Stimulated activated CD4-positive, alpha-beta T cell treated with anti-CD3 and anti-CD28 coated beads, Interleukin-1b, Interleukin-23, amount 100 ng/mL, for 1 hour (primary cell): ENCODE results near the gene LDB2.

Source experiments
- DNase-seq, 2 donors: peaks; one replicate each; pipeline ENCODE4 v3.0.0-alpha.2; 2020; ENCODE audit warnings: low read depth in 2 of 2

The LDB2 gene

DNA sequence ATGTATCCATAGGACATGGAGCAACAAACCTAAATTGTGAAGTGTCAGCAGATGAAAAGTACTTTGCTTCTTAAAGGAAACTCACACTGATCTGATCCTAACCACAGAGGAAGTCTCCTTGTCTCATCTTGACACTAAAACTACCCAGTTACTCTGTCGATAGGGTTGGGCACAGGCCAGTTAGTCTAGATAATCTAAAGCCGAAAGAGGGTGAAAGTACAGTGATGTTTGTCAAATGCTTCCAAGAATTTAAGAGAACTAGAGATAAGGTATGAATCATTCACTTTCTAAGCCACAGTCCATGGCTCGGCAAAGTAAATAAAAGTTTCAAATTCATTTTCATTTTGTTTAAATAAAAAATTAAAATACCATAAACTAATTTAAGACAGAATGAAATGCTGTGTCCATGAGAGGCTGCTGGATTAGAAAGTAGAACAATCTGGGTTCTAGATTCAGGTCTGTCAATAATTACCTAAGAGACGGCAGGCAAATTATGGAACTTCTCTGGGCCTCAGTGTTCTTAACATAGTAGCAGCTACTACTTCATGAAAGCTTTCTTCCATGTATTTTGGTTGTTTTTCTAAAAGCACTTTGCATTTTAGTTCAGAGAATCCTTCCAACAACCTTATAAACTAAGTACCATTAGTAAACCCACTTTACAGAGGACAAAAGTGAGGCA is 176.7 kb downstream of the LDB2 start:
- DNase-seq = no peak

DNA sequence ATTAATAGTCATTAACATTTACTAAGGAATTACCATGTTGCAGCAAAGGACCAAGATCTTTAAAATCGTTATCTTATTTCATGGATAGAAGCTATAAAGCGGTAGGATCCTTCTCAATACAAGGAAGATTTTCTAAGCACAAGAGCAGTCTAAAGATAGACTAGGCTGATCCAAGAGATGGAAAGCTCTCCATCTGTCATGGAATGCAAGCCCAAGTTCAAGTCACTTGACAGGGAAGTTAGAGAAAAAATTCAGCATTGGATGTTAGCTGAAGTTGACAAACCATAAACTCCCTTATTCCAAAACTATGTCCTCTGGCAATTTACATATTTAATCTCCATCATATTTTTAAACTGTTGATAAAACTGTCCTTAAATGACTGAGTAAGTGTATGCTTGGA is 177.7 kb downstream of the LDB2 start:
- DNase-seq = no peak

DNA sequence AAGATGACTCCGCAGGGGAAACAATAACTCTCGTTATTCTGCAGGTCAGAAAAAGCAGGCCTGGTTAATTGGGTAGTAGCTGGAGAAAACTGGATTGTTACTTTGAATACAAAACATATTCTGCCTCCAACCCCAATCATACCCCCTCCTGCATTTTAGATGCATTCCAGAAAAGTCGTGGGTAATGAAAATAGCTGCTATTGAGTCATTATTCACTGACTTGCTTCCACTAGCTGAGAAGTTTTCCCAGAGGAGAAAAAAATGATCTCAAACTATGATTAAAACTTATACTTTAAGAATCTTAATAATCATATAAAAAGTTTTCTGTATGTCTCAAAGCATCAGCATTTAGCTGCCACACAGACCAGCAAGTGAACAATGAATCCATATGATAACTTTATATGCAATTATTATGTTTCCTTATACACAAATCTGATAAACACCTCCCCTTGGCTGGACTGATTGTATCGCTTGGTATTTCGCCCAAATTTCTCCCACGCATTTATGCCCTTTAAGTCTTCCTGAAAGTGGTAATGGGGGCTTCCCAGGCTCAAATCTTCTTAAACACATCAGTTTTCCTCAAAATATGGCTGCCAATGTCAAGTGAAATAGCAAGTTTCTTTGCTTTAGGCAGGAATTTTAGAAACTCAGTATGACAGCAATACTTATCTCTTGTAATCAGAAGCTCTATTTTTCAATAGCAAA is 181.0 kb downstream of the LDB2 start:
- DNase-seq = no peak

- no peak for DNase-seq
Measured at GRCh38 chr4:16715482-16715881, 183.0 kb downstream of the LDB2 start.

GRCh38 chr4:16714191-16714590 is 184.3 kb downstream of the LDB2 start:
- DNase-seq = no peak

- DNase-seq = no peak
Measured at GRCh38 chr4:16713696-16714095, 184.7 kb downstream of the LDB2 start.

DNA sequence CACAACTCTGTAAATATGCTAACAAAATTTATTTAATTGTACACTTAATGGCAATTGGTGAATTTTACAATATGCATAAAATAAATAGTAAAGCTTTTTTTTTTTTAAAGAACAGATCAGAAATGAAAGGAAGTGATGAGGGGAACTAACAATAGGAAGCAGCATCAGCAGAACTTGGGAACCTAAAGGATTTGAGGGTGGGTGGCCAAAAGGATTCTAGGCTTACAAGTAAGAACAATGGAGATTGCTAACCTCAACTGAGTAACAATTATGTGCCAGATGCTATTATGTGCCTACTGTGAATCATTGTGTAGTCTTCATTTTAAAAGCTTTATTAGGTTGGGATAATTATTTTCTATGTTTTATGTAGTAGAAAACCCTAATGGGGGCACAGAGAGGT is 185.2 kb downstream of the LDB2 start:
- DNase-seq = no peak

GRCh38 chr4:16710198-16710597 is 188.2 kb downstream of the LDB2 start:
- no peak for DNase-seq

DNA sequence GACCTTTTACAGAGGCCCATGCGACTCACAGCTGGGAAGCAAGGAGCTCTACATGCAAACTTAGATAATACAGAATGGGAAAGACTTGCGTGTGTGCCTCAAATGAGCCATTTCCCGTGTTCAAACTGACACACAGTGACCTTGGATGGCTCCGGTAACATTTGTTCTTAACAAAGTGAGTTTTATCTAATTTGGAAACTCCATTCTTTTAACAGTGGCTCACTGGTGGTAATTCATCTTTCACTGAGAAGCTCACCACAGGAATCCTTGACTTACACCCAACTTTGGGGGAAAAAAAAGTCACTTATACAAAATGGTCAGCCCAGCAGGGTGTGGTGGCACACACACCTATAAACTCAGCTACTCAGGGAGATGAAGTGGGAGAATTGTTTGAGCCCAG is 190.6 kb downstream of the LDB2 start:
- DNase-seq = no peak

DNA sequence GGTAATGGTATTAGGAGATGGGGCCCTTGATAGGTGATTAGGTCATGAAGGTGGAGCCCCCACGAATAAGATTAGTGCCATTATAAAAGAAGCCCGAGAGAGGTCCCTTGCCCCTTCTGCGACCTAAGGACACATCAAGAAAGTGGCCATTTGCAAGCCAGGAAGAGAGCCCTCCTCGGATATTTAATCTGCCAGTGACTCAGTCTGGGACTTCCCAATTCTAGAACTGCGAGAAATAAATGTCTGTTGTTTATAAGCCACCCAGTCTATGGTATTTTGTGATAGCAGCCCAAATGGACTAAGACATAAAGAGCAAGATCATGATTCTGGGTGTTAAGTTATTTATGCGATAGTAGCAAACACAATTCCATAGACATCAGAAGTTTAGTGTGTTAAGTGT is 192.2 kb downstream of the LDB2 start:
- no peak for DNase-seq

GRCh38 chr4:16705341-16705740 is 193.1 kb downstream of the LDB2 start:
- DNase-seq = no peak

DNA sequence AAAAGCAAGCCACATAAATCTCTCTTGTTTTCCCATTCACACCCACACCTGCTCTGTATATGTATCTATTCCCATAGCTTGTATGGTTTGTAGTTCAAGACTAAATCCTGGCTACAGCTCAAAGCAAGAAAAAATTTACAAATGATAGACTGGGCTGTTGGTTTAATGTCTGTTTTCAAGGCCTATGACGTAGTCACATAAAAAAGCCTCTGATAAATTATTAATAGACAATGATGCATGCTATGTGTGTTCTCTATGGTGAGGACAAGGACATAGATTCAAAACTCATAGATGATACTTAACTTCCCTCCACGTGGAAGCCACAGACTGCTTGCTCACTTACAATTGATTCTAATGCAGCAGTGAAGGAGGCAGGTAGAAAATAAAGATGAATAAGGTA is 194.0 kb downstream of the LDB2 start:
- DNase-seq = no peak

DNA sequence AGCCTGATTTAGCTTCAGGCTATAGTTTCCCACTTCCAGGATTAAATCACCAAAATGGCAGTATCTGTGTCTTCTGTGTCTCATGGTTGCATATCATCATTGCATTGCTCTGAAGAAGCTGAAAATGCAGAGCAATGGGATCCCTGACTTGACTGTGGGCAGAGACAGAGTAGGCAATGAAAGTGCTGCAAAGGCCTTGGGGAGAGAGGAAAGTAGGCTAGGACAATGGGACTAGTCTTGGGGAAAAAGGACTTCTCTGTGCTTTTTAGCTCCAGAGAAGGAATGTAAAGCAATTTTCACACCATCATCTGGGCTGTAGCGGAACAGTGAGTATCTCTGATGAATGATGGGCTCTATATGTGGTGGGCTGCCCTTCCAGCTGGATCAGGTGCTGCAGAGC is 202.5 kb downstream of the LDB2 start:
- no peak for DNase-seq

DNA sequence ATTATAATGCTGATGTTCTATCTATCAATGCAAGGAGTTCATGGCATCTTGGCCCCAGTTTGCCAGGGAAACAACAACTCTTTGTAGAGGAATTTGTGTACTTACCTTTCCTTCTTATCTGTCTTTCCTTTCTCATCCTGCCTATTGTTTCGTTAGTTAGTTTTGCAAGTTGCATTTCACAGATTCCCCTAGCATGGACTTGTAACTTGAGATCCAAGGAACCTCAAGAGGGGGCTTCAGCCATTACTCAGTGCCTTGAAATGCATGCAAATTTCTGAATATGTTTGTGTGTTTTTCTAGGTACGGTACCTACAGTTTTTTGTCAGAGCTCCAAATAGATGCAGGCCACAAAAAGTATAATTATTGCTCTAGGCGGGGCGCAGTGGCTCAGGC is 203.6 kb downstream of the LDB2 start:
- no peak for DNase-seq

DNA sequence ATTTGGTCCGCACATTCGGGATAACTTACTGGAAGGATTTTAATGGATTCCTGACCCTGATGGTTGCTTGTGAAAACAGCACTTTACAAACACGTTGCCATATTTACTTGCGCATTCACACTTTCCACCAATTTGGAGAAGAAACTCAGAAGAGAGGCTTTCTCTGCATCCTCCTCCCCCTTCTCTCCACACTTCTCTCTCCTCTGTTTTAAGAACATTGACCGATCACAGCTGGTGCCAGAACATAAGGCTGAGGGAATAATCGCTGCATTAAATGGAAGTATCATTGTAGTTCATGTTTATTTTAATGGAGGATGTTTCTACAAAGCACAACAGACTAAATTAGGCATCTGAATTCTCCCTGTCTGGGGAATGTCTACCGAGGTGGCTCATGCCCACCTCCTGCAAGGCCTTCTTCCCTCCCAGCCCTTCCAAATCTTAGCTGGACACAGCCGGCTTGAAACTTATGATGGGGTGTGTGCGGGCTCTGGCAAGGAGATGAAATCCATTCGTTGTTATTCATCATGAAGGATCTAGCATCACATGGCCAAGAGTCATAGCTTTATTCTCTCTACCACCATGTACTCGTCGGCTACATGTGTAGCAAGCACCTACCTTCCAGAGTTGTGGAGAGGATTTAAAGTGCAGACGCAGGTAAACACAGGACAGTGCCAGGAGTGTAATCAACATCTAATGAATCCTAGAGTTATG is 204.1 kb downstream of the LDB2 start:
- no peak for DNase-seq

DNA sequence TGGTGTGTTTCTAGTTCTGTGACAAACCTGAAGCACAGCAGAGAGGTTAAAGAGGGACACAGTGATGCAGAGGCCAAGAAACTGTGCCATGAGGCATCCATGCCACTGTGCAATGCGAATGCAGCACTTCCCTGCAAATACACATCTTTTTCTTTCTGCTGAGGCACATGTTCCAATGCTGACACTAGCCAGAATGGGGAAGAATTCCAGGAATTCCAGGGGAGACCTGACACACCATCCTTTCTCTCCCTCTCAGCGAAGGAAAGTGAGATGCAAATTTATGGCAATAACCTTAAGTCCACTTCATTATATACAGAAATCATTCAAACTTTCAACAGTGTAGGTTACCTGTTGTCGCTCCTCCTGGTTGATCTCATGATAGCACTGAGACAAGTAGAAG is 204.8 kb downstream of the LDB2 start:
- no peak for DNase-seq

DNA sequence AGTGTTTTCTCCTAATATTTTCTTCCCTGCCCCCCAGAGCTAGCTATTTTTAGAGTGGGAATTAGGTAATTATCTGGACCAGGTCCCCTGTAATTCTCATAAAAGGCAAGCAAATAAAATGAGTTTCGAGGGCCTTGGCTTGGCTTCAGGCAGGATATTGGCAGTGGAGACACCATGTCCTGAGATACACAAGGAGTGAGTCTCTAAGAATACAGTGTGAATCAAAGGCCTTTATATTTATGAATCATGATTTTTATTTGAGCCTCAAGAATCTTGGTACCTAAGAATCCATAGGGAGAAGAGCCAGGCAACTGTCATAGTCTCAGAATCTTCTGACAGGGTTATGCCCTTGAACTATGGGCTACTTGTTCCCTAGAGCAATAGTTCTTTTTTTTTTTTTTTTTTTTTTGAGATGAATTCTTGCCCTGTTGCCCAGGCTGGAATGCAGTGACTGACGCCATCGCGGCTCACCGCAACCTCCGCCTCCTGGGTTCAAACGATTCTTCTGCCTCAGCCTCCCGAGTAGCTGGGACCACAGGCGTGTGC is 205.4 kb downstream of the LDB2 start:
- no peak for DNase-seq

DNA sequence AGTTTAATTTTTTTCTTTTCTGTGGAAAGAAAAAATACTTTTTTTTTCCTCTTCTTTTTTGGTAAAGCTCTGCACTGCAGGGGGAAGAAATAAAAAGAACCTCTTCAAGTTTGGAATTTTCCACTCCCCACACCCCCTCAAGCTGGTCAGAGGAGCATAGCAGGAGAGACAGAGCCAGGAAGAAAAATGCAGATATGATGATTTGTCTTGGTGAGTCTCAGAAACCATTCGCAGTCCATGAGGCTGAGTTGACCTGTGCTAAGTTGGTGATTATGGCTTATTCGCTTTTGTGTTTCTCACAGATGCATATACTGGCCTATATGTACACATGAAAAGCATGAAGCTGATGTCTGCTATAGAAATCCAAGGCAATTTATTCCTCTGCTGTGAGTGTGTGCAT is 205.9 kb downstream of the LDB2 start:
- no peak for DNase-seq

- no peak for DNase-seq
Measured at GRCh38 chr4:16692046-16692445, 206.4 kb downstream of the LDB2 start.

DNA sequence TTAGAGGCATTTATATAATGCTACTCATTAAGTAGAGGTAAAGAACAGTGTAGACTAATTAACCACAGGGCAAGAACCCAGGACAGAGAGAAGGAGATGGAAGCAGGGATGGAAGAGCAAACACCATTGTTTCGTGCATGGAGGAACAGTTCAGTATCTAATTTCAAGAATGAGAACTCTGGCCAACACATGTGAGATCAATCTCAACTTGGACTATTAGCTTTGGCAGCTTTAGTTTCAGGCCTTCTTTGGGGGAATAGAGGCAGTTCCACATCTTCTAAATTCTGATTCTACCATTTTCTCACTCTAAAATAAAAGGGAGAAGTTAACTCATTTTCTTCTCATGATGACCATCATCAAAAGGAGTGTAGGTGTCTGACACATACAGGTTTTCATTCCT is 207.0 kb downstream of the LDB2 start:
- DNase-seq = no peak

GRCh38 chr4:16687845-16688244 is 210.6 kb downstream of the LDB2 start:
- no peak for DNase-seq

DNA sequence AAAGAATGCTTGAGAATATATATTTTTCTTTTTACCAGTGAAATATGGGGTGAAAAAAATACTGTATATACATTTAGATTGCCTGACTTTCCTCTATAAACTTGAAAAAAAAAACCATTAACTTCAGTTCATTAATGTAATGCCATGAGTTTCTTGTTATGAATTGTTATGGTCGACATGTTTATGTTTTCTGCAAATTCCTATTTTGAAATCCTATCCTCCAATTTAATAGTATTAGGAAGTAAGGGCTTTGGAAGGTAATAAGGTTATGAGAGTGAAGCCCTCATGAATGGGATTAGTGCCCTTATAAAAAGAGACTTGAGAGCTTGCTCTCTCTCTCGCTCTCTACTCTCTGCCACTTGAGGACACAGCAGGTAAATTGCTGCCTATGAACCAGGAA is 211.4 kb downstream of the LDB2 start:
- DNase-seq = no peak

DNA sequence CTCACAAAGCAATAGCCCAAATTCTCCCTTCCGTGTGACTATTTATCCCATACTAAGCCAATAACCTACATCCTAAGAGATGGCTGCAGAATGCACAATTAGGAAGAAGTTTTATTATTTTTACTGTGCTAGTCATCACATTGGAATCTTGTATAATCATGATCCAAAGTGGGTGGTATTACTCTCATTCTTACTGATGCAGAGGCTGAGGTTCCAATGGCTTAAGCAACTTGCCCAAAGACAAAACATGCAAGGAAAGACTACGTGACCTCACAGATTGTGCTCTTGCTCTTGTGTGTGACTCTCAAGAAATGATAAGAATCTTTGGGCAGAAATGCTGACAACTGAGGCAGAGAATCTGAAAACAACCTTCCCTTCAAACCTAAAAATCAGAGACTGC is 212.2 kb downstream of the LDB2 start:
- DNase-seq = no peak
